ENCODE data around the gene CTSV. TPM values are rescaled to one million over a fixed set of nuclear protein-coding genes. Genes with fewer than 3 reads are reported as not detected.

Gene CTSV
- total RNA-seq, 1 experiment from 2014 or later = 82.2 TPM

DNA sequence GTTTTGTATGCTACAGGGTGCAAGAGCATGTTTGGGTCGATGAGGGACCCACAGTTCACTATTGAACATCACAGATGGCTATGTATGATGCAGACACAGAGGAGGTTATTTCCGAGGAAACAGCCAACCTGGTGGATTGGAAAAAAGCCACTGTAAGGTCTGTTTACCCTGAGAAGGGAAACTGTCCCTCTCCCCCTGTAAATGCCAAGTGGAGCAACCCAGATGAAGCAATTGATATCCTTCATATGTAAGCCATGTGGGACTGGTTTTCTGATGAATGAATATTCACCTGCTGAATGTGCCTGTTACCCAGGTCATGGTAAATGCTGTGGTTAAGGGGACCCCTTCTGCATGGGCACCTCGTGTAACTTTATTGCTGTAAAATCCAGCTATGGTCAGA lies 14.8 kb upstream of the CTSV start:
- Histone ChIP-seq H2BK120ac (ENCODE audit: low read depth, low read length, poor library complexity, severe bottlenecking) (no peak overlapping the region), H2BK20ac (ENCODE audit: low read depth, low read length, poor library complexity, severe bottlenecking) (no peak overlapping the region), H3K14ac (ENCODE audit: insufficient read depth, low read length) (no peak overlapping the region; the same call in 1 of the 2 replicates), H3K4me2 (ENCODE audit: insufficient read depth, insufficient read length, low read length) (peak overlapping the region; percentile 2), H2BK12ac (ENCODE audit: insufficient read length, low read depth, low read length) (no peak overlapping the region), H3K9ac (ENCODE audit: extremely low read depth, insufficient read length, low read length) (no peak overlapping the region), H3K4me1 (ENCODE audit: insufficient read depth, low read length) (peaks cover 12% of the 10 kb centered on the region), H4K91ac (ENCODE audit: insufficient read length, low read depth, low read length) (no peak overlapping the region), H2AFZ (ENCODE audit: low read length) (no peak overlapping the region), H4K8ac (replicated peaks; ENCODE audit: insufficient read length, low read depth, low read length) (no peak overlapping the region), H3K9me3 (ENCODE audit: control insufficient read depth, low read depth, low read length) (no peaks in the 10 kb centered on the region), H2AK5ac (ENCODE audit: insufficient read length, low read length) (no peak overlapping the region), H3K27ac (ENCODE audit: insufficient read length, low read depth, low read length) (no peak overlapping the region), H3K4ac (ENCODE audit: low read depth, low read length) (no peak overlapping the region), H3K79me1 (ENCODE audit: insufficient read depth, low read depth, low read length, poor library complexity, severe bottlenecking) (no peaks in the 10 kb centered on the region), H2BK5ac (ENCODE audit: insufficient read length, low read length) (no peak overlapping the region), H2BK15ac (ENCODE audit: low read depth, low read length) (no peak overlapping the region; the same call in 1 of the 2 replicates), H3K79me2 (ENCODE audit: insufficient read depth, low read length) (no peaks in the 10 kb centered on the region), H3K56ac (ENCODE audit: insufficient read length, low read depth, low read length) (no peak overlapping the region), H3K18ac (ENCODE audit: insufficient read length, low read depth, low read length) (no peak overlapping the region), H4K5ac (ENCODE audit: insufficient read length, low read depth, low read length) (no peak overlapping the region), H4K20me1 (ENCODE audit: control insufficient read depth, insufficient read depth, insufficient read length) (no peaks in the 10 kb centered on the region), H3K23me2 (ENCODE audit: insufficient read length, low read depth, low read length, poor library complexity, severe bottlenecking) (no peaks in the 10 kb centered on the region), H3K27me3 (ENCODE audit: insufficient read depth, low read length) (no peaks in the 10 kb centered on the region), H3T11ph (ENCODE audit: low read length) (no peak overlapping the region), H3K23ac (ENCODE audit: insufficient read length, low read depth, low read length) (no peak overlapping the region)
- TF ChIP-seq, protein P1, sequence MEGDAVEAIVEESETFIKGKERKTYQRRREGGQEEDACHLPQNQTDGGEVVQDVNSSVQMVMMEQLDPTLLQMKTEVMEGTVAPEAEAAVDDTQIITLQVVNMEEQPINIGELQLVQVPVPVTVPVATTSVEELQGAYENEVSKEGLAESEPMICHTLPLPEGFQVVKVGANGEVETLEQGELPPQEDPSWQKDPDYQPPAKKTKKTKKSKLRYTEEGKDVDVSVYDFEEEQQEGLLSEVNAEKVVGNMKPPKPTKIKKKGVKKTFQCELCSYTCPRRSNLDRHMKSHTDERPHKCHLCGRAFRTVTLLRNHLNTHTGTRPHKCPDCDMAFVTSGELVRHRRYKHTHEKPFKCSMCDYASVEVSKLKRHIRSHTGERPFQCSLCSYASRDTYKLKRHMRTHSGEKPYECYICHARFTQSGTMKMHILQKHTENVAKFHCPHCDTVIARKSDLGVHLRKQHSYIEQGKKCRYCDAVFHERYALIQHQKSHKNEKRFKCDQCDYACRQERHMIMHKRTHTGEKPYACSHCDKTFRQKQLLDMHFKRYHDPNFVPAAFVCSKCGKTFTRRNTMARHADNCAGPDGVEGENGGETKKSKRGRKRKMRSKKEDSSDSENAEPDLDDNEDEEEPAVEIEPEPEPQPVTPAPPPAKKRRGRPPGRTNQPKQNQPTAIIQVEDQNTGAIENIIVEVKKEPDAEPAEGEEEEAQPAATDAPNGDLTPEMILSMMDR (conservative IDR thresholded peaks at IDR 0.05) = no peak
- H3K4me3 Mint-ChIP-seq = no peak overlapping the region; a peak in 1 of 5 replicates
- H3K4me1 Mint-ChIP-seq = peaks cover 48 to 52% of the 10 kb centered on the region in 2 experiments
- no peaks in the 10 kb centered on the region; the same call in 1 of the 2 replicates for H3K27me3 Mint-ChIP-seq (ENCODE audit: low read depth)
- no peak for DNase-seq
- H3K9me3 Mint-ChIP-seq = peaks cover 7 to 10% of the 10 kb centered on the region in 2 experiments; a peak in 4 of 5 replicates
- peaks cover 4 to 10% (median 5%) of the 10 kb centered on the region in 3 experiments; a peak in 6 of 7 replicates for H3K36me3 Mint-ChIP-seq (ENCODE audit: insufficient read depth in 1 of 3, low read depth in 3 of 3)
- WGBS (ENCODE audit: extremely low coverage, insufficient read length, low lambda C conversion rate) = no CpG with 5 or more reads among the region's 3 CpGs
- H3K27ac Mint-ChIP-seq = peak overlapping the region; percentile 90 to 99 (median 97)

All from H9 (cell line).